ENCODE data around the gene GRHL1. TPM values are rescaled to one million over a fixed set of nuclear protein-coding genes. Genes with fewer than 3 reads are reported as not detected.
"Not testable (repeated sequence)": the region's sequence is repeated elsewhere in the genome, so short reads cannot be mapped to it uniquely, and the experiment has no call there.

GRHL1 gene, protein sequence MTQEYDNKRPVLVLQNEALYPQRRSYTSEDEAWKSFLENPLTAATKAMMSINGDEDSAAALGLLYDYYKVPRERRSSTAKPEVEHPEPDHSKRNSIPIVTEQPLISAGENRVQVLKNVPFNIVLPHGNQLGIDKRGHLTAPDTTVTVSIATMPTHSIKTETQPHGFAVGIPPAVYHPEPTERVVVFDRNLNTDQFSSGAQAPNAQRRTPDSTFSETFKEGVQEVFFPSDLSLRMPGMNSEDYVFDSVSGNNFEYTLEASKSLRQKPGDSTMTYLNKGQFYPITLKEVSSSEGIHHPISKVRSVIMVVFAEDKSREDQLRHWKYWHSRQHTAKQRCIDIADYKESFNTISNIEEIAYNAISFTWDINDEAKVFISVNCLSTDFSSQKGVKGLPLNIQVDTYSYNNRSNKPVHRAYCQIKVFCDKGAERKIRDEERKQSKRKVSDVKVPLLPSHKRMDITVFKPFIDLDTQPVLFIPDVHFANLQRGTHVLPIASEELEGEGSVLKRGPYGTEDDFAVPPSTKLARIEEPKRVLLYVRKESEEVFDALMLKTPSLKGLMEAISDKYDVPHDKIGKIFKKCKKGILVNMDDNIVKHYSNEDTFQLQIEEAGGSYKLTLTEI
- total RNA-seq, result 1.1 TPM
- long read RNA-seq, partial matches to known transcripts, result 1 of 4 reads
- long read RNA-seq, other reads (novel, unspliced or antisense), result 3 of 4 reads

DNA sequence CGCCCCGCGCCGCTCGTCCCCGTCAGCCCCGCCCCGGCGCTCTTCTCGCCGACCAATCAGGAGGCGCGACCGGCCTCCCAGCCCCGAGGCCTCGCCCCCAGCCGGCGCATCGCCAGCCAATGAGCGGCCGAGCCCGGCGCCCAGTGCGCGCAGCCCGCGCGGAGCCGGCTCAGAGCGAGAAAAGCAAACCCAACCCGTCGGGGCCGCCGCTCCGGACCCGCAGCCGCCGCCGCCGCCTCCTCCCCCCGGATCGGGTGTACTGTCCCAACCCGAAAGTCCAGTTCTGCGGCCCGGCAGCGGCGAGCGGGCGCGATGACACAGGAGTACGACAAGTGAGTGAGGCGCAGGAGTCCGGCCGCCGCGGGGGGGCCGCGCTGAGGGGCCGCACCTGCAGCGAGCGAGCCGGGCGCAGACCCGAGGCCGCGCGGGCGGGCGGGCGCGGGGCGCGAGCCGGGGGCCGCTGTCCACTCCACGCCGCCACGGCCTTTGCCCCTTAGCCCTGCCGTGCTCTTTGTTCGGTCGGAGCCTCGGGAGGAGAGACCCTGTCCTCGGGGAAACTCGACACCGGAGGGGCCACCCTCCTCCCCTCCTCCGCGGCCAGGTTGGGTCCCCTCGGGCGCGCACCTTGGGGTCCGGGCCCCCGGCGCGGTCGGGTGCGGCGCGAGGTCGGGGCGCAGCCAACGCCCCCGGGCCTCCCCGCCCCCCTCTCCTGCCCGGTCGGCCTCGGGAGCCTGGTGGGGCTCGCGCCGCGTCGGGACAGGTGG is at the start of gene GRHL1:
TSS of gene GRHL1 (plus strand) at position 172 of the 764 bp plus-strand sequence. CDS start at position 313, 141 bp downstream.
- intact Hi-C loops (cut with DNase I), result no loop called here
- DNase-seq (ENCODE audit: low spot score), result peak; percentile 97

DNA sequence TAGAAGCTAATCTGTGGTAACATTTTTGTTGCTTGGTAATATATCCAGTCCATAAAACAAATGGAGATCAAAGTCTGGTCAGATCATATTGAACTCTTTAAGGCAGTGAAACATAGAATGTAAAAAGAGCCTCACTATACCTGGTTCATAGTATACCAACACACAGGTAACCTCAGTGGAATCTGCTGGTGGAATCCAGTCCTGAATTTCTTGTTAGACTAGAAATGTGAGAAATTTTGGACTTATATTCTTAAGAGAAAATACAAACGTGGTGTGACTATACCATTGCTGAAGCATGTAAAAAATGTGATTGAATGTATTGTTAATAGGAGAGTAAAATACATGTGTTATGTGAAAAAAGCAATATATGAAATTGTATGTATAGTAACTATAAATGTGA is 46.1 kb upstream of the GRHL1 start:
- intact Hi-C loops (cut with DNase I), result no loop called here
- no peak for DNase-seq (ENCODE audit: low spot score)

DNA sequence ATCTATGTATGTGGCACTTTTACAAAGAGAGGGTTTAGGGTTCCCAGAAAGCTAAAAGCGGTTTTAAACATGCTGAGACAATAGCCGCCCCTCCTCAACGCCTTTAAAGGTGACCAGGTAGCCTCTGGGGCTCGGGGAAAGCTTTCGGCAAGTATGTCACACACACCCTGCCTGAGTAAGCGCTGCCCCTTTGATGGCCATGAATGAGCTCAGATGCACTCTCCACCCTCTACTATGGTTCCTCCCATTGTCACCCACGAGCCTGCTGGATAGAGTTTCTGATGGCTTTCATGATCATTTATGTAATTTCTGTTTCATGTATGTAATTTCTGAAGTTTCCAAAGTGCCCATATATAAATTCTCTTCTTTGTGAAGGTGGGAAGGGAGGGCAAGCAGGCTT is 44.1 kb upstream of the GRHL1 start:
- intact Hi-C loops (cut with DNase I), result no loop called here
- DNase-seq (ENCODE audit: low spot score), result no peak

DNA sequence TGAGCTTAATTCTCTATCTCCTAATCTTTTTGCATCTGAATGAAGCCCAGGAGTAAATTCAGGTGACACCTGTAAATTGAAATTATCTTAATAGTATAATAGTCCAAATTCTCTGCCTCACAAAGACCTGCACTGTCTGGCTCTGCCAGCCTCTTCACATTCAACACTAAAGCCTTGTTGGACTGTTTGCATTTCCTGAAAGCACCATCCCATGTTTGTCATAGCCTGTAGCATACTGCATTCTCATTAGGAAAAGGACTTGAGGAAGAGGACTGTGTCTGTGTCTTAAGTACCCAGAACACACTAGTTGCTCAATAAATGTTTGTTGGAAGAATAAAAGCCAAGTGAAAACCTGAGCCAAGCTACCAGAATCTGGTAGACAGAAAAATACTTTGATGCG is 42.9 kb upstream of the GRHL1 start:
- intact Hi-C loops (cut with DNase I), result no loop called here
- no peak for DNase-seq (ENCODE audit: low spot score)

DNA sequence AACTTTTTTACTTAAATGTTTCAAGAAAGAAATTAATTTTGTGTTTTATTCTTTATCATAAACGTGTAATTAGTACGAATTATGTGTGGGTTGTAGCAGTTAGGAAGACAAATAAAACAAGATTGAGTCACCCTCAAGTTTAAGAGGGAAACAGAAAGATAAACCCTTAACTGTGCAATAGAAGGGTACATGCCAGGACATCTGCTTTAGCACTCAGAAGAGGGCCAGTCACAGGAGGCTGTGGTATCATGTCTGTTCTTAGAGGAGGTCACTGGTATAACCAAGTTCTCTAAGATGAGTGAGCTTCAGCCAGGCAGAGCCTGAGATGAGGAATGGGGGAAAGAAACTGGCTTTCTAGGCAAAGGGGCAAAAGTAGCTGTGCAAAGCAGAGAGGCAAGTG is 42.4 kb upstream of the GRHL1 start:
- DNase-seq (ENCODE audit: low spot score), result no peak
- intact Hi-C loops (cut with DNase I), result no loop called here

DNA sequence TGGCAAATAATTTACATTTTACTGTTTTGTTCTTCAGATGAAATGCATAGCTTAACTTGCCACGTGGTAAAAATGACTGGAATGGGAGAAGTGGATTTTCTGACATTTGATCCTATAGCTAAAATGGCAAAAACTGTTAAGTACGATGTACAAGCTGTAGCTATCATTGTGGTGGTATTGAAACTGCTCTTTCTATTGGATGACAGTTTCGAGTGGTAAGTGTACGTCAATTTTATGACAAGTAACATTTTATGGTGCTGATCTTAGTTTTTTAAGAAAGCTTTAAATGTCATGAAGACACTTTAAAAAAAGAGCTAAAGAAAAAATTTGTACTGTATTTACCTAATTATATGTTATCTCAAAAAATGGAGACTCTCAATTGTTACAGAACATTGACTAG is 40.8 kb upstream of the GRHL1 start:
- DNase-seq (ENCODE audit: low spot score), result no peak
- intact Hi-C loops (cut with DNase I), result no loop called here

DNA sequence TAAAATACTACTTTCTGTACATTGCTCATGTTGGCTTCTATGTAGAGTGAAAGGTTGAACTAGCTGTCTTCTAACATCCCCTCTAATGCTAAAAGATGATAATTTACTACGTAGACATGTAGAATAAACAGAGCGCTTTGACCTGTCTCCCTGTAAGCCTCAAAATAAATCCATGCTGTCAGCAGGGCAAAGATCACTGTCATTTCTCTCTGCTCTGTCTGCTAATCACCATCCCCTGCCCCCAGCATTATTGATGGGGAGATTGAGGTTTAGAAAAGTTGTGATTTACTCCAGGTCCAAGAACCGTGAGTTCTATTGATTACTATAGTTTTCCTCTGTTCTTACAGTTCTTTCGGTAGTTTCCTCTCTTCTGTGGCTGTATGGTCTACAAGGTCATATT is 39.0 kb upstream of the GRHL1 start:
- intact Hi-C loops (cut with DNase I), result no loop called here
- DNase-seq (ENCODE audit: low spot score), result no peak

DNA sequence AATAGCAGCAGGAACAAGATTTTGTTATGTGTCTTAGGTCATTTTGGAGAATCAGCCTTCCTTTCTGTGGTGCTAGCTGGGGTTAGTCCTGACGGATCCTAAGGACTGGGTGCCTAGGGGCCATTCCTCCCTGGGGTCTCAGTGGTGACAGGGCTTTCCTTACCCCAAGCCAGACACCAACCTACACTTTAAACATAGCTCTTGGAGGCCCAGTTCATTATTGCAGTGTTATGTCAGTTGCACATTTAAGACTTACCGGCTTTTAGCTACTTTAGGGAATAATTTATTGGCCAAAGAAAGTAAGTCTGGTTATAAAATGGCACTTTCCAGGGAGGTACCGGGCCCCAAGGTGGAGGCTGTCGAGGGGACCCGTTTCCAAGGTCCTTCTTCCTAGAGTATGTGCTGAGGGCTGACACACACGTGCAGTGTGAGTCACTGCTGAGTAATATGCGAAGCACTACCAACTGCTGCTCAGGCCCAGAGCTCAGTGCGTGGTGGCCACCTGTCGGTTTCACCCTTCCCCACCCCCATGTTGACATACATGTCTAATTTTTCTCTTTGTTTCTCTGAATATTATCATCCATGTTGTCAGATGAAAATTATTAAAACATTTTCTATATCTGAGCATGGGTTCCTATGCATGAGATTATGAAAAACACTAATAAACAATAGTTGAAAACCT is 37.0 kb upstream of the GRHL1 start:
- DNase-seq (ENCODE audit: low spot score), result no peak
- intact Hi-C loops (cut with DNase I), result no loop called here

DNA sequence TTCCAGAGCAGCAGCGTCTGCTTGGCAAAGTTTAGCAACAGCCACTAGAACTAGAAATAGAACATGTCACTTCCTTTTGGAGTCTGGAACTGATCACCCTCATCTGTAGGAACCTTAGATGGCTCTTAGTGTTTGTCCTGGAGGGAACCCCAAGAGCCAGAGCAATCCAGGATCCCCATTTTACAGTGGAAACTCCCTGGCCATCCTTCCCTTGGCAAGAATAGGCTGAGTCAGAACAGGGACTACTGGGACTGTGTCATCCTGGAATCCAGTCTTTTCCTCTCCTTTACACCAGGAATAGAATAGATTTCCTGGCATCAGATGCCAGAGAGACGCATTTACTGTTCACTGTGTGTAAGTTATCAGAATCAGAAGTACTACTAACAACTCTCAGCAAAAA is 33.2 kb upstream of the GRHL1 start:
- intact Hi-C loops (cut with DNase I), result no loop called here
- no peak for DNase-seq (ENCODE audit: low spot score)

DNA sequence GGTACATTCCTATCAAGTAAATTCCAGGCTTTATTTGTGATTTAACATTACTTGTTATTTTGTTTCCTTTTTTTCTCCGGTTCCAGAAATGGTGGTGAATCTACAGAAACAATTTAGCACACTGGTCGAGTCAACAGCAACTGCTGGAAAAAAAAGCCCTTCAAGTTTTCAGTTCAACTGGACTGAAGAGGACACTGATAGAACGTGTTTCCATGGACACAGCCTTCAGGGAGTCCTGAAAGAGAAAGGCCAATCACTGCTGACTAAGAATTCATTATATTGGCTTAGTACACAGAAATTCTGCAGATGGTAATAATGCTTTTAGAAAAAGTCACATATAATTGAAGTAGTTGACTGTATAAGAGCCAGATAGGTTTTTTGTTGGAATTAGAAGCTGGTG is 32.0 kb upstream of the GRHL1 start:
- intact Hi-C loops (cut with DNase I), result no loop called here
- DNase-seq (ENCODE audit: low spot score), result no peak

DNA sequence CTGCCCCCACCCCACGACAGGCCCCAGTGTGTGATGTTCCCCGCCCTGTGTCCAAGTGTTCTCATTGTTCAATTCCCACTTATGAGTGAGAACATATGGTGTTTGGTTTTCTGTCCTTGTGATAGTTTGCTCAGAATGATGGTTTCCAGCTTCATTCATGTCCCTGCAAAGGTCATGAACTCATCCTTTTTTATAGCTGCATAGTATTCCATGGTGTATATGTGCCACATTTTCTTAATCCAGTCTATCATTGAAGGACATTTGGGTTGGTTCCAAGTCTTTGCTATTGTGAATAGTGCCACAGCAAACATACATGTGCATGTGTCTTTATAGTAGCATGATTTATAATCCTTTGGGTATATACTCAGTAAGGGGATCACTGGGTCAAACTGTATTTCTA is 24.5 kb upstream of the GRHL1 start:
- DNase-seq (ENCODE audit: low spot score); intact Hi-C loops (cut with DNase I): not testable (repeated sequence)

DNA sequence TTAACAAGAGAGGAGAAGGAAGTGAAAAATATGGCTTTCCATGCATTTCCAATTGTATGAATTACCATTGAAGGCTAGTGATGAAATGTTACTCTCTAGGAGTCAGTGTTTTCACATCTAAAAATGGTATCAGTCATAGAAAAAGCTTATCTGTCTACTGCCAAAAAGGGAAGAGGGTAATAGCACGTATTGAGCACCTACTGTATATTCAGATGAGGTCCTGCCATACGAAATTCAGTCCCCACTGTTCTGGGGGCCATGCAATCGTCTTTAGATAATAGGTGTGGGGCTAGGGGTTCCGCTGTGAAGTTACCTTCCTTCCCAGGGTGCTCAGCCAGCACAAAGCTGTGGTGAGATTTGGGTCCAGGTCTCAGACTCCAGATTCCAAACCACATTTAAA is 14.2 kb upstream of the GRHL1 start:
- no peak for DNase-seq (ENCODE audit: low spot score)
- intact Hi-C loops (cut with DNase I), result no loop called here

DNA sequence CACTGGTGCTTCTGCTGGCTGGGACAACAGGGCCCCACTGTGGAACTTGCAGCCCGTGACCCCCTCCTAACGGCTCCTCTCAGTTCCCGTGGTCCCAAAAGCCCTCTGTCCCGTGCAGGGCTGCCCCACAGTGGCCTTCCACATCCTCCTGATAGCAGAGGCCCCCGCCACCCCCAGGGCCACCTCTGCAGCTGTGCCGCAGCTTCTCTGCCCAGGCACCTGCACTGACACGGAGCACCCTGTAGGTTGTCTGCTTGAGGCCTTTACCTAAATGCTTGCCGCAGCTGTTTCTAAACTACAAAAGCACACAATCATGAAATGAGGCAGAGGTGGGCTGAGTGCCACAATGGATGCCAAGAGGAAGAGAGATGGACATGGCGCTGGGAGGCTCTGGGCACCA is 13.5 kb upstream of the GRHL1 start:
- DNase-seq (ENCODE audit: low spot score), result no peak
- intact Hi-C loops (cut with DNase I), result no loop called here

DNA sequence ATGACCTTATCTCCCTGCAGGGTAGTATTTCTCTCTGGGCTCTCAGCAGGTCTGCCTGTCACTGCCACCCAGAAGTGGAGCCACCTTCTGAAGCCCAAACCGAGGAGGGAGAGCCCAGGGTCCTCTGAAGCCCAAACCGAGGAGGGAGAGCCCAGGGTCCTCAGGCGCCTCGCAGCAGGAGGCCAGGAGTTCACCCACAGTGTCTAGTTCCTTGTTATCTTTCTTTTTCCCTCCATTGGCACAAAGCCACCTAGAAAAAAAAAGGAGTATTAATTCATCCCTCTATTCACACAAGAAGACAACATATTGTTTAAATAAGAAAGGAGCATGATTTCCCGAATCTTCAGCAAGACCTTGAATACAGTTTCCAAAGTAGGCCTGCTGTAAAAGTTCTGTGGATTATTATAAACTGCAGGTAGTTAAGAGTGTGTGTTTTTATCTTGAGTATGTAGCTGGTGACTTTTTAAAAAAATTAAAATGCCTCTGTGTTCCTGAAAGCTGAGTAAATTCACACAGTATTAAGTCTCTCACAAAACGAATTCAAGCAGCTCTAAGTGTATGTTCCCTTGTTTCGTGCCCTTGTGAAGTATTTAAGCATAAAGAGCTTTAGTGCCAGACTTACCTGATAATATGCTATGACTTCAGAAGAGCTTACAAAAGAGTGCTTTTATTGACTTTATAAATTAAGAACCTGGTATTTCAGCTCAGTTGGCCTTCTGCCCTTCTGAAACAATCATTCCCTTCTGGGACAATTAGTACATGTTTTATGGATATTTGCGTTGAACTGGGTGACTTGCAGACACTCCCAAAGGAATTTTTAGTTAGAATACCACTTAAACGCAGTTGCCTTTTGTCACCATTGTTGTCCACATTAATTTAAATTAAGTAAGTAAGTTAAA is 11.7 kb upstream of the GRHL1 start:
- intact Hi-C loops (cut with DNase I), result no loop called here
- DNase-seq (ENCODE audit: low spot score), result no peak

DNA sequence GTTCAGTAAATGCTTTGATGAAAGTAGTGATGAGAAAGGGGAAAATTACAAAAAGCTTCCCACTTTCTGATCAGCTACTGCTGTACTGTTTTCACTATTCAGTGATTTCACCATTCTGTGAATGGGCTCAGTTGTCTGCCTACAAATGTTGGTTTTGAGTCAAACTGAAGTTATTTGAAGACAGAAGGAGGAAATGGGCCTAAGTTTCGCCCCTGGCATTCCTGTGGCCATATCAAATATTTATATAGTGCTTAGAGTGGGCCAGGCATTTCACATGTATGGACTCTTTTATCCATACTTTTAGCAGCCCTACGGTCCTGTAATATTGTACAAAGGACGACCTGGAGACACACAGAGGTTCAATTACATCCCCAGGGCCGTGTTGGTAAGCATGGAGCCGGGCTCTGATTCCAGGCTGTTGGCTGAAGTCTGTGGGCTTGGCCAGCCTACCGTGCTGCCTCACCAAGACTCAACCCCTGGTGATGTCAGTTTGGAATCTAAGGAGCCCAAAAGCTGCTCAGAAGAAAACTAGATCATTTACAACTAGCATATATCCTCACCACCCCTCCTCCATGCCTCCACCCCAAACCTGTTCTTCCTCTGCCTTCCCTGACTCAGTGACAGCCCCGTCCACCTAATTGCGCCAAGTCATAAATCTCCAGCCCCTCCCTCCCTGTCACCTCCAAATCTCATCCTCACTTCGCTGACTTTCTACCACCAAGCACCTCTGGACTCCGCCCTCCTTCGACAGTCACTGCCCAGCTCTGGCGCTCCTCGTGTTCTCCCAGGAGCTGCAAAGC is 10.1 kb upstream of the GRHL1 start:
- intact Hi-C loops (cut with DNase I), result no loop called here

DNA sequence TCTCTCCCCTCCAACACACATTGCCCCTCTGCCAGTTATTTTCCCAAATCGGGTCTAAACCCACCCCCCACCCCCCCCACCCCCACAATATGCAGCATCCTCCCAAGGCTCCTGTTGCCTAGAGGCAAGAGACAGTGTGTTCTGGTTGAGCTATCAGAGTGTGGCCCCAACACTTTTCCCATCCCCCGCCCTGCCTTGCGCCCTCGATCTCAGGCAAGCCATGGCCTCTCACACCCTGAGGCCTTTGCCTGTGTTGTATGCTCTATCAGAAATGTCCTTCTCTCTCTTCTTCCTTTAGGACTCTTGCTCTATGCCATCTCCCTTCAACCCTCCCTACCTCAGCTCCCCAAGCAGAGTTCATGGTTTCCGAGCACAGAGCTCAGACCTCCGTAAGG is 9.5 kb upstream of the GRHL1 start:
- DNase-seq (ENCODE audit: low spot score), result no peak
- intact Hi-C loops (cut with DNase I), result no loop called here

More for the DNA sequence above, 10.1 kb upstream of the GRHL1 start:
- no peak for DNase-seq (ENCODE audit: low spot score)

DNA sequence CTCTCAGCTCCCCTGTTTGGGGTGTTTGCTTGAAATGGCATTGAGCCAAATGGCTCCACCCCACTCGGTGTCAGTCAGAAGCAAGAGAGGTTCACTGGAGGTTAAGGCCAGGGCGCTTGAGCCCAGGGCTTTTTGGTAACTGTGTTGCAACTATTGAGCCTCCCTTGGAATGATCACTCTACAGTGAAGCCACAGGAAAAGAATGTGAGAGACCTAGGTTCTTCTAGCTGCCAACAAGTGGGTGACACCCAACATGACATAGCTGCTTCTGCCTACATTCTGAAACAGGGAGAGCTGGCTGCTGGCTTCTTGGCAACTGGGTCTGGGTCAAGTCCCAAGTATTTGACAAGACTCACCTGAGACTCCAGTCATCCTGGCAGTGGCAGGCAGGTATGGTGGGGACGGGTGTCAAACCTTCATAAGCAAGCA is 7.1 kb upstream of the GRHL1 start:
- DNase-seq (ENCODE audit: low spot score), result no peak
- intact Hi-C loops (cut with DNase I), result no loop called here

DNA sequence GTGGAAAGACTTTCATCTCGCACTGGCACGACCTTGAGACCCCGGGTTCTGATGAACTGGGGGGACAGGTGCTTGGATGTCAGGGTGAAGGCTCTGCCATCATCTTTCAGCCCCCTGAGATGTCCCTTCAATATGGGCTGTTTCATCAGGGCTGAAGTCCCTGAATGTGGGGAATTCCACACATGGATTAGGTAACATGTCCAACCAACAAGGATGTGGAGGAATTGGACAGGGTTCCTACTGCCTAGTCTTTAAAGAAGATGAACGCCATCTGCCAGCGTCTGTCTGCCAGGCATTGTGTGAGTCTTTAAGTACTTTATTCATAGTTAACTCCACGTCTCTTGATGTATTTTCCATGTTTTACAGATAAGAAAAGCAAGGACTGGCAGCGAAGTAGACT is 5.9 kb upstream of the GRHL1 start:
- intact Hi-C loops (cut with DNase I), result no loop called here

More for the DNA sequence above, 5.9 kb upstream of the GRHL1 start:
- no peak for DNase-seq (ENCODE audit: low spot score)
